Heart left ventricle (tissue), 13 donors: ENCODE data around the gene NAP1L4.

Experiments
- CTCF ChIP-seq, 12 donors: fragments of 200-600 bp; sonication (generic) in 4 of 12; IDR thresholded peaks; one replicate each; pipeline versions ENCODE4 v1.5.0 to v1.8.0; 2018 to 2022; ENCODE audit warnings: antibody characterized with exemption in 12 of 12, mild to moderate bottlenecking in 5 of 12
- POLR2A ChIP-seq, 2 donors: fragments of 450-650 bp; IDR thresholded peaks; one replicate each; pipeline ENCODE4 v1.6.1; 2017; ENCODE audit warnings: antibody characterized with exemption in 2 of 2, mild to moderate bottlenecking in 2 of 2, moderate library complexity in 2 of 2
- donor health status: ischemic (EF 13 %, LVEDD 7.1; RV severe dilation, severe dysfunction).
- donor health status: DM: no; HTN: yes; CAD: no.
- donor health status: DM: no; HTN: no; CAD: no.
- donor health status: ischemic (EF 25% LVEDD 6.9; RV normal size, moderate dysfunction).
- donor health status: ischemic (EF 25% LVEDD 5.7; RV mildly dilated, moderate dysfunction).
- donor health status: ischemic (EF 35%, LVEDD 5.7; RV mildly dilated, moderate dysfunction).
- donor health status: nonischemic (EF 11% LVEDD 7.7; RV severe dilation, severe dysfunction).
- donor health status: DM: yes; HTN: yes; CAD: no.
- donor health status: PGD.
- donor health status: ischemic (EF 29% LVEDD 5.4; RV normal size, mild dysfunction).
- donor health status: nonischemic (EF 23%, LVEDD 6.1; RV moderate dilation, normal function).

- TF ChIP-seq CTCF (IDR thresholded peaks at IDR 0.05), result no peak
- no peak for TF ChIP-seq POLR2A (IDR thresholded peaks at IDR 0.05)
Measured at GRCh38 chr11:3011891-3012885, 20.1 kb upstream of the NAP1L4 start.
